Memory B cell (primary cell): ENCODE results near the gene NRP1.

Experiments
- ATAC-seq: fragments of 150-1000 bp; cut with Tn5 transposase; 2 replicates; pipeline ENCODE4 v1.10.0; 2021; ENCODE audit warnings: low read depth, mild to moderate bottlenecking, moderate library complexity
- DNase-seq, 2 donors: peaks; one replicate each; pipeline ENCODE4 v3.0.0; 2022; ENCODE audit warnings: low spot score in 2 of 2
- H3K27ac Mint-ChIP-seq: one replicate; pipeline ENCODE4 v1.8.0; 2022; ENCODE audit warnings: mild to moderate bottlenecking, moderate library complexity, mixed read lengths
- H3K27me3 Mint-ChIP-seq: one replicate; pipeline ENCODE4 v1.8.0; 2022; ENCODE audit warnings: mixed read lengths
- H3K36me3 Mint-ChIP-seq: one replicate; pipeline ENCODE4 v1.8.0; 2022; ENCODE audit warnings: mild to moderate bottlenecking, mixed read lengths
- H3K4me1 Mint-ChIP-seq: one replicate; pipeline ENCODE4 v1.8.0; 2022; ENCODE audit warnings: mixed read lengths
- H3K4me3 Mint-ChIP-seq: one replicate; pipeline ENCODE4 v1.8.0; 2022; ENCODE audit warnings: mild to moderate bottlenecking, moderate library complexity, mixed read lengths
- H3K9me3 Mint-ChIP-seq: one replicate; pipeline ENCODE4 v1.8.0; 2022; ENCODE audit warnings: mixed read lengths

The NRP1 gene

DNA sequence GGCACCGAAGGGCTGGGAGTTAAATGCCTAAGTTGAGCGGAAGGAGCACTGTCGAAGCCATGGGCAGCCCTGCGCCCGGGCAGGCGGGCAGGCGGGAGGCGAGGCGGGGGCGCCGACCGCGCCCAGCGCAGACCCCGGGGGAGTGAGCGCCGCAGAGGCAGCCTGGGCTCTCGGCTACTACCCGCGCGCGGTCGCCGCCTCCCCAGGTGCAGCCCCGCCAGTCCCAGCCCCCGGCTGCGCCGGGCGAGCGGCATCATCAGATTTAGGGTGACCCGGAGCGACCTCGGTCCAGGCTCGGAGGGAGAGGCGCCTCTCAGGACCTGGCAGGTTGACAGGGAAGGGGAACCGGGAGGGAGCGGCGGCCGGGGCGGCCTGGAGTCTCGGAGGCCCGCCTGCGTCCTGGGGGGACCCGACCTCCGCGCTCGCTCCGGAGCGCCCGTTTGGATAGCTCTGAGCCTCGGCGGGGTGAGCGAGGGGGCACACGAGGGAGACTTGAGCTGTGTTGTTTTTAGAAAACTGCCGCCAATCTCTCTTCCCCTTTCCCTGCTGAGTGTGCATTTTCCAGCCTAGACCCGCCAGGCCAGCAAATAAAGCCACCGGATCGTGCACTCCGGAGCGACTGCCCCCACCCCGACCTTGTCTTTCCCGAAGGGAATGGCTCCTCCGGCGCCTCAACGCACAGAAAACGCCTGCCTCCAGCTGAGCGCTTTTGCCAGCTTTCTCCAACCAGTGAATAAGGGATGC is 2.3 kb upstream of the NRP1 start:
- DNase-seq, result no peak
- peaks cover 5% of the 10 kb centered on the region for H3K4me1 Mint-ChIP-seq
- no peaks in the 10 kb centered on the region for H3K36me3 Mint-ChIP-seq
- no peaks in the 10 kb centered on the region for H3K9me3 Mint-ChIP-seq
- ATAC-seq, result no peak
- peaks cover 28% of the 10 kb centered on the region for H3K27me3 Mint-ChIP-seq
- H3K4me3 Mint-ChIP-seq, result peak overlapping the region; percentile 29
- no peak overlapping the region for H3K27ac Mint-ChIP-seq

GRCh38 chr10:33335801-33336581 is 1.5 kb upstream of the NRP1 start:
- Mint-ChIP-seq H3K4me3 (peak overlapping the region; percentile 29), H3K9me3 (no peaks in the 10 kb centered on the region), H3K4me1 (peaks cover 5% of the 10 kb centered on the region), H3K36me3 (no peaks in the 10 kb centered on the region), H3K27me3 (peaks cover 32% of the 10 kb centered on the region), H3K27ac (no peak overlapping the region)
- DNase-seq (no peak), ATAC-seq (no peak)

- Mint-ChIP-seq H3K27ac (no peak overlapping the region), H3K9me3 (no peaks in the 10 kb centered on the region), H3K4me1 (peaks cover 5% of the 10 kb centered on the region), H3K4me3 (no peak overlapping the region), H3K36me3 (no peaks in the 10 kb centered on the region), H3K27me3 (peaks cover 33% of the 10 kb centered on the region)
- DNase-seq, result no peak
- ATAC-seq, result no peak
These were observed 1.0 kb upstream of the NRP1 start for GRCh38 chr10:33335551-33335800.

GRCh38 chr10:33334805-33335550 is 511 bp upstream of the NRP1 start:
- Mint-ChIP-seq H3K4me3 (peak overlapping the region; percentile 34), H3K36me3 (no peaks in the 10 kb centered on the region), H3K27ac (no peak overlapping the region), H3K9me3 (no peaks in the 10 kb centered on the region), H3K27me3 (peaks cover 34% of the 10 kb centered on the region), H3K4me1 (peaks cover 5% of the 10 kb centered on the region)
- ATAC-seq, result peak; percentile 34
- no peak for DNase-seq

DNA sequence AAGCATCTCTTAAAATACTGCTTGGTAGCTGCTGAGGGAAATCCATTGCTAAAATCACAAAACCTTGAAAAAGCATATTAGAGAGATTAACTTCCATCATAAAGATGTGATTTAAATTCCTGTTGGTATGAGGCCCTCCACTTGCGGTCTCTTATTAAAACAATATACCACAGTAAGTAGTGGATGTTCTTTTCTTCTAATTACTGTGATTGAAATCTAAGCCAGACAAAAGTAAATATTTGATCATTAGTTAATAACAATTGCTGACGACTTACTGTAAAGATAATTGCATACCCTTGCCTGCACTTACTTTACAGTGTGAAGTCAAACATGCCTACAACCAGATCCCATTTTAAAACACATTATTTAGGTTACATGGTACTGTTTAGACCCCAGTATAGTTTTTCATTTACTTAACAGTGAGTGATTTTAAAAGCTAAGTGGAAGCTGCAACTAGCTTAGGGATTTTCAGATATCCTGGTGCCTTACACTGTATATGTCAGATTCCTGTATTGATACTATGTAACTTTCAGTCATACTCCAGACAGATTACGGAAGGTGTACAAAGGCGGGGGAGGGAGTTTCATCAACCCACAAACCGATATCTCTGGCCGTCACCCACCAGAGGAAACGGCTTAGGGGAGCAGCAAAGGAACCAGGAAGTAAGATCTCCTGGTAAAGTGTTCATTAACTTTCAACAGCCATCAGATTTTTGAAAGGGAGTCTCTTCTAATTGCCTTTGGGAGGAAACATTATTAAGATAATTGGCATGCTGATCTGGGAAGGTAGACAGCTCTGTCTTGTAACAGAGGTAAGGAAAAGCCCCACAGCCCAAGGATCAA is 986 bp downstream of the NRP1 start:
- Mint-ChIP-seq H3K27me3 (peaks cover 24% of the 10 kb centered on the region), H3K27ac (no peak overlapping the region), H3K4me3 (peak overlapping the region; percentile 62), H3K9me3 (no peaks in the 10 kb centered on the region), H3K36me3 (no peaks in the 10 kb centered on the region), H3K4me1 (peaks cover 5% of the 10 kb centered on the region)
- ATAC-seq (peak; percentile 31), DNase-seq (no peak)

DNA sequence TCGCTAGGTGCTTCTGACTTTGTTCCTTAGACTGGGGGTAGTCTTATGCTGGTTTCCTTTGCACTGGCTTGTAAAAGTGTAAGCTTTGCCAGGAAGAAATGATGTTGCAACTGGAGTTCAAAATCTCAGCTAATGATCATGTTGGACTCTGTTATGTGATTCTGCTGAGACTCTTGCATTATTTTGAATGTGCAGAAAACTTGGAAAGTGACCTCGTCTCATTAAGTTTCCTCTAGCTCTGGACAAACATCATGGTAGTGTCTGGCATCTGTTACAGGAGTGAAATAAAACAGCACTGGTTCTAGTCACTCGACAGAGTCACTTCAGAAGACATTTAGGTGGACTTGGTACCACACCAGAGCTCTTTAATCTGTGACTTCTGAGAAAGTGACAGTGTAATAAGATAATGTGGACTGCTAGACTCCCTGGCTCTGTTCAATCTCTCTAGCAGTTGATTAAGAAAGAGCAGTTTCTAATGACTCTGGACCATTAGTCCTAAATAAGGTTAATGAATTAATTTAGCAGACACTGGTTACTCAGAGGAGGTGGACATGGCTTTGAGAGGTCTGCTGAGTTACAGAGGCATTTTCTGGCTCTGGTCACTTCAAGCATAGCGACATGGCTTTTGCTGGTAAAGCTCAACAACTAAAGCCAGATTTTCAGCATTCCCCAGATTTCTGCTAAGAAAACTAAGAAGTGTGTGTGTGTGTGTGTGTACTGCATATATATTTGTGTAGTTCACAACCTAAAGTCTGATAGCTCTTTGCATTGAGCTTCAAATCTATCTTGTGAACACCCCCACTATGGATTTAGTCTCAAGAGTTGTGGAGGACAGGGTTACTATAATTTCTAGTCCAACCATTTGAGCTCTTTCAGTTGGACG is 2.0 kb downstream of the NRP1 start:
- Mint-ChIP-seq H3K36me3 (no peaks in the 10 kb centered on the region), H3K27me3 (peaks cover 26% of the 10 kb centered on the region), H3K27ac (no peak overlapping the region), H3K9me3 (no peaks in the 10 kb centered on the region), H3K4me3 (no peak overlapping the region), H3K4me1 (peaks cover 5% of the 10 kb centered on the region)
- no peak for ATAC-seq
- no peak for DNase-seq

DNA sequence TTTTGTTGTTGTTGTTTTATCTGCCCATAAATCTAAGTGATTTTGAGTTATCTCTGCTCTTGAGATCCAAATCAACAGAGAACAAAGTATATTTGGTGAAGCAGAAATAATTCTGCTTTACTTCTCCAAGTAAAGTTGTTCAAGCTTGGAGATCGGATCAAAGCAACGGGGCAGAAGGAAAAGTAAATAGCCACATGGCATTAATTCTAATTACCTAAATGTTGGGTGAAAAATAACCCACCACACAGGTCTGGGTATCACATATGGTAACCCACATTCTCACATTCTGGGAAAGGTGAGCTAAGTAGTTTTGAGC is 3.1 kb downstream of the NRP1 start:
- H3K27me3 Mint-ChIP-seq, result peaks cover 21% of the 10 kb centered on the region
- H3K4me3 Mint-ChIP-seq, result no peak overlapping the region

DNA sequence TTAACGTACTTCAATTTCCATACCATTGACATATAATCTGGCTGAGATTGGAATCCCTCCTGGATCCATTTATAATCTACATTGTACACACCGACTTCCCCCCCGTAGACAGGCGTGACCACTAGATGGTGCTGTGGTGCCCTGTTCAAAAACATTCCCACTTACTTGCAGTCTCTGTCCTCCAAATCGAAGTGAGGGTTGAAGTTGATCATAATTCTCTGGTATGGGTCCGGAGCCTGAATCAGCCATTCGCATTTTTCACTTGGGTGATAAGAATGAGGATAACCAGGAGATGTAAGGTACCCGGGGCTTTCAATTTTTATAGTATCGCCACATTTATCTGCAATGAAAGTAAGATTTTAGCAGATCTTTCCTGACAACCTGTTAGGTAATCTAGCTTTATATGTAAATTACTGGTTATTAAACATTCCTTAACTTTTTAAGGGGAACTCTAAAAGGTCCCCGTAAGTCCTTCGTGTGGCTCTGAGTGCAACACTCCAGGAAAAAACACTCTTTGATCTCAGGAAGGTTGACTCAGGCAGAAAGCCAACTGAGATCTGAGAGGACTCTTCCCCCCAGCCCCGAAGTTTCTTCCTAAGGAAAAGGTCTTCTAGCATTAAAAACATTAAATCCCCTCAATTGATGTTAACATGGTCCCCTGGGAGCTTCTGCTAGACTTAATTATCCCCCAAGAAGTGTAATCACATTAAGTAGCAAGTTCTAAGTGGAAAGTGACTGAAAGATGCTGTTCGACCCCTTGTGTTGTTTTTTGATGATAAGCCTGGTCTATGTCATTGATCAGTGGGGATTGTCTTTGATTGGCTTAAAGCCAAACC is 3.7 kb downstream of the NRP1 start:
- peak; percentile 52 for ATAC-seq
- Mint-ChIP-seq H3K4me1 (peaks cover 5% of the 10 kb centered on the region), H3K27me3 (peaks cover 19% of the 10 kb centered on the region), H3K4me3 (no peak overlapping the region), H3K36me3 (no peaks in the 10 kb centered on the region), H3K27ac (no peak overlapping the region), H3K9me3 (no peaks in the 10 kb centered on the region)
- peak; percentile 53 to 58 for DNase-seq

More for the DNA sequence above, 3.1 kb downstream of the NRP1 start:
- Mint-ChIP-seq H3K9me3 (no peaks in the 10 kb centered on the region), H3K27ac (no peak overlapping the region), H3K36me3 (no peaks in the 10 kb centered on the region), H3K4me1 (peaks cover 5% of the 10 kb centered on the region)
- DNase-seq (no peak), ATAC-seq (no peak)

GRCh38 chr10:33329178-33329577 is 5.3 kb downstream of the NRP1 start:
- no peak overlapping the region for H3K27ac Mint-ChIP-seq
- H3K9me3 Mint-ChIP-seq, result no peaks in the 10 kb centered on the region
- peaks cover 5% of the 10 kb centered on the region for H3K4me1 Mint-ChIP-seq
- H3K27me3 Mint-ChIP-seq, result peaks cover 19% of the 10 kb centered on the region
- no peak overlapping the region for H3K4me3 Mint-ChIP-seq
- no peaks in the 10 kb centered on the region for H3K36me3 Mint-ChIP-seq
- no peak for ATAC-seq
- DNase-seq, result no peak

DNA sequence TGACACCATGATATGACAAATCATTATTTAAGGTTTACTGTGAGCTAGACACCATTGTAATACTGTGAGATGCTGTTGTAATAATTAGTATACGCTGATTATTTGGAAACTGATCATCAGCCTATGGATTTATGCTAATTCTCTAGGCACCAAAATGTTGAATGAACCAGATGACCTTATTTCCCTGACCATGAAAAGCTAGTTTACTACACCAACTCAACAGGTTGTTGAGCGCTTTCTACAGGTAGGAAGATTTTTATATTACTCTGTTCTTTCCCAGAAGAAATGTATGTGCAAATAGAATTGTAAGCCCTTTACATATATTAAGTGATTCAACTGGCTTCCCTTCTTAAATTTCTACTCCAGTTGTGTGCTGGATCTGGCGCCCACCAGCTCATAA is 6.2 kb downstream of the NRP1 start:
- no peak overlapping the region for H3K27ac Mint-ChIP-seq
- no peaks in the 10 kb centered on the region for H3K4me1 Mint-ChIP-seq
- ATAC-seq, result no peak
- H3K9me3 Mint-ChIP-seq, result no peaks in the 10 kb centered on the region
- H3K4me3 Mint-ChIP-seq, result no peak overlapping the region
- H3K36me3 Mint-ChIP-seq, result no peaks in the 10 kb centered on the region
- no peak for DNase-seq
- peaks cover 16% of the 10 kb centered on the region for H3K27me3 Mint-ChIP-seq

DNA sequence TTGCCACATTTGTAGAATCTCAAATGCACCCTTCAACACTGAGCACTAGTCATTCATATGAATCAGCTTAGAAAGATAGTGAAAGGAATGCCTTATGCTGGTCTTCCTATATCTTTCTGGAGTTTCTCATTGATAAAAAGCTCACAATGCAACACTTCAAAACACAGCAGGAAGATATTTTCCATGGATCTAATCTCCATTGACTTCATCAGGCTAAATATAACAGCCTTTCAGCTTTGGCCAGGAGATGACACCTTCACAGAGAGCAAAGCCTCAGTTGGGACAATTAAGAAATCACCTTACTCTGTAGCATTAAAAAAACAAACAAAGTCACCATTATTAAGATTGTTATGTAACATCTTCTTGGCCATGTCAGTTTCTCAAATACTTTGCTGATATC is 6.7 kb downstream of the NRP1 start:
- Mint-ChIP-seq H3K4me1 (no peaks in the 10 kb centered on the region), H3K9me3 (no peaks in the 10 kb centered on the region), H3K36me3 (no peaks in the 10 kb centered on the region), H3K27ac (no peak overlapping the region), H3K4me3 (no peak overlapping the region), H3K27me3 (peaks cover 16% of the 10 kb centered on the region)
- ATAC-seq (no peak), DNase-seq (no peak)

GRCh38 chr10:33326933-33327332 is 7.5 kb downstream of the NRP1 start:
- peaks cover 10% of the 10 kb centered on the region for H3K27me3 Mint-ChIP-seq
- no peaks in the 10 kb centered on the region for H3K9me3 Mint-ChIP-seq
- no peak for DNase-seq
- no peak overlapping the region for H3K27ac Mint-ChIP-seq
- no peak overlapping the region for H3K4me3 Mint-ChIP-seq
- ATAC-seq, result no peak
- H3K36me3 Mint-ChIP-seq, result no peaks in the 10 kb centered on the region
- no peaks in the 10 kb centered on the region for H3K4me1 Mint-ChIP-seq
